Caki2 (cell line): ENCODE measurements around the gene ENTPD6. TPM values are rescaled to one million over a fixed set of nuclear protein-coding genes. Genes with fewer than 3 reads are reported as not detected.
A peak's percentile ranks its signal among the peaks of the same experiment; 100 is the strongest.
"Not testable (repeated sequence)": the region's sequence is repeated elsewhere in the genome, so short reads cannot be mapped to it uniquely, and the experiment has no call there.

ENCODE experiments used
- DNase-seq: peaks from one replicate; pipeline ENCODE4 v3.0.0-alpha.2; 2015; ENCODE audit warnings: low read depth
- in situ Hi-C: cut with HindIII; loops from 2 replicates; pipeline ENCODE4 v1.10.0; 2016; ENCODE audit warnings: low sequenced_read_pairs, low pct_unique_long_range_greater_than_20kb, mixed read lengths
- total RNA-seq: library from RNA; depleted of rRNA; stranded (reverse); fragments of >200 nt; shearing (Covaris generic); gene quantifications from 2 replicates; pipeline ENCODE4 v1.2.3, GENCODE V29; 2014; ENCODE audit warnings: low replicate concordance; rRNA removed

The ENTPD6 gene
- total RNA-seq: 88.4 and 122 TPM in 2 replicates

DNA sequence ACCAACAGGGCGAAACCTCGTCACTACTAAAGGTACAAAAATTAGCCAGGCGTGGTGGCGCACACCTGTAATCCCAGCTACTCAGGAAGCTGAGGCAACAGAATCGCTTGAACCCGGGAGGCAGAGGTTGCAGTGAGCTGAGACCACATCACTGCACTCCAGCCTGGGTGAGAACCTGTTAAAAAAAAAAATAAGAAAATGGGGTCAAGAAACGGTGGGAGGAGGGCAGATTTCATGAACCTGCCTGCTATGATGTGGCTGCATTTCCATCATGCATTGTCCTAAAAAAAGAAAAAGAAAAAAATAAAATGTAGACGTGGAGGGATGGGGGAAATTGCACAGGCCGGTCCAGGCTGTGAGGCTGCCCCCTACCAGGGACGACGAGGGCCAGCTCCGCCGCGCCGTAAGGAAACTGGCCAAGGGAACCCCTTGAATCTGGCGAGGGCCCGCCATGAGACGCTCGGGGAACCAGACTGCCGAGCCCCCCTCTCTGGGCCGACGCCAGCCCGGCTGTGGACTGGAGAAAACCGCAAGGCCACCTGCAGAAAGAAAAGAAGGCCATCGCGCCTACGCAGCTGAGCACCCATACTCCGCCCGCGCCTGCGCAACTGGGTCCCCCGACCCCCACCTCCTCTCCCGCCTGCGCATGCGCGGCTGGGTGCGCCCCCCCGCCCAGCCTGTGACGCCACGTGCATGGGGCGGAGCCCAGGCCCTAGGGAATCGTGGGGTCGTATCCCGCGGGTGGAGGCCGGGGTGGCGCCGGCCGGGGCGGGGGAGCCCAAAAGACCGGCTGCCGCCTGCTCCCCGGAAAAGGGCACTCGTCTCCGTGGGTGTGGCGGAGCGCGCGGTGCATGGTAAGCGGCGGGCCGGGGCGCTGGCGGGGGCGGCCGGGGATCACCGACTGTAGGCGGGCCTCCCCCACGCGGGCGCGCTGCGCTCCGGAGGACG lies at the start of gene ENTPD6:
Gene ENTPD6, plus strand, starts transcription at position 699 of the 948 bp plus-strand sequence. CDS start 10,825 bp downstream, outside the sequence.
- in situ Hi-C loops: no loop called here

DNA sequence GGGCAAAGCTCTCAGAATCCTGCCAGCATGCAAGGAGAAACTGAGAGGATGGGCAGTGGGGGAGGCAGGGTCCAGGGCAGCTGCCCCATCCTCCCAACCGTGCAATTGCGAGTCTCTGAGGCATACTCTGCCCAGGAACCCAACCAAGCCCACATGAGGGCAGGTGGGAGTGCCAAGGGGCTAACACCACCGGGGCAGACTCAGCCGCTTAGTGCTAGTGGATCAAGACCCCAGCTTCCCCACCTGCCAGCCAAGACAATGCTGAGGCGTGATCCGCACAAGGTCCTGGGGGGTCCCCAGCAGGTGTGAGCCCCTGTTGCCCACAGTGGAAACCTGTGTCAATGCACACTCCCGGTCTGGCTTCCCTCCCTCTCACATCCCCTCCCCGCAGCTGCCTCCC lies 48.5 kb upstream of the ENTPD6 start:
- in situ Hi-C loops: no loop called here

More for the DNA sequence above, at the start of gene ENTPD6:
- peak; percentile 82 for DNase-seq

DNA sequence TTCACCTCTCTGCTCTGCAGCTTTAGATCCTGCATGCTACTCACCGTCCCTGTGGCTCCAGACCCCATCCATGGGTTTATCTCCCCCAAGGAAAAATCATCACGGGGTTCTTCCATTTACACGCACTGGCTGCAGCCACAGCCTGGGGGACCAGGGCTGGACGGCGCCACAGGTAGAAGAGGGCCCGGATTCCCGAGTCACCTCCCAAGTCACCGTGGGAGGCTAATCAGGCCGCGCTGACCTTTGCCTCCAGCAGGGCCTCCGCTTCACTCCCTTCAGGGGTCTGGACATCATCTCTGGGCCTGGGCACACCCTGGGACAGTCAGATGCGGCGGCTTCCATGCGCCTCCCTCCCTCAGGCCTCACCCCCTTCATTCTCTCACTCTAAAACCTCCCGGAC lies 47.8 kb upstream of the ENTPD6 start:
- DNase-seq: no peak
- in situ Hi-C loops: no loop called here

More for the DNA sequence above, 48.5 kb upstream of the ENTPD6 start:
- no peak for DNase-seq

DNA sequence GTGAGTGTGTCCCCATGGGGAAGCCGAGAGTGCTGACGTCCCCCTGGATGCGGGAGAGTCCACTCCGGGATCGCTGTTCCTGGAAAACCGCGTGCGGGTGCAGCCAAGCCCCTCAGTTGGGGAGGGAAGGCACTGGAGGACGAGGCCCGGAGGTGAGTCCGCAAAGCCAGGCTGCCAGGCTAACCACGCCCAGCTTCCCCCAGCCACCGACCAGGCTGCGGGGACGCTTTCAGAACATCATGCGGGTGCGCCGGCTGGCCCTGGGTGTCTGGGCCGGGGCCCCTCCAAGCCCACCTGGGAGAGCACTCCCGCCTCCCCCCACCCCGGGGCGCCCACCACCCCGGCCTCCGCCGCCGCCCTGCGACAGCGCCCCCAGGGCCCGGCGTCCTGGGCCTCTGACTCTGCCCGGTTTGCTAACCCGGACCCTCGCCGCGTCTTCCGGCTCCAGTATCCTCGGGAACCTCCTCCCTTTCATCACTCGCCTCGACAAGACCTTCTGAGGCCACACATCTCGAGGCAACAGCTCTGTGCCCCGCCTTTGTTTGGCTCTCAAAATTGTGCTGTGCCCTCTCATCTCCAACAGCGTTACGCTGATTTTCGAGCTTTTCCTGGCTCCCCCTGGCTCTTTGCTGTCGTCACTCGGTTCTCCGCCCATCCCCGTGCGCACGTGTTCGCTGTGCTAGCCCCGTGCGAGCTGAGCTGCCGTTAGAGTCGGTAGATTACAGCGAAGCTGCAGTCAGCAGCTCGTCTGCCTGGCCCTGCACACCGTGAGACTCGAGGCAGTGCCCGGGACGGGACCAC lies 47.1 kb upstream of the ENTPD6 start:
- no peak for DNase-seq

DNA sequence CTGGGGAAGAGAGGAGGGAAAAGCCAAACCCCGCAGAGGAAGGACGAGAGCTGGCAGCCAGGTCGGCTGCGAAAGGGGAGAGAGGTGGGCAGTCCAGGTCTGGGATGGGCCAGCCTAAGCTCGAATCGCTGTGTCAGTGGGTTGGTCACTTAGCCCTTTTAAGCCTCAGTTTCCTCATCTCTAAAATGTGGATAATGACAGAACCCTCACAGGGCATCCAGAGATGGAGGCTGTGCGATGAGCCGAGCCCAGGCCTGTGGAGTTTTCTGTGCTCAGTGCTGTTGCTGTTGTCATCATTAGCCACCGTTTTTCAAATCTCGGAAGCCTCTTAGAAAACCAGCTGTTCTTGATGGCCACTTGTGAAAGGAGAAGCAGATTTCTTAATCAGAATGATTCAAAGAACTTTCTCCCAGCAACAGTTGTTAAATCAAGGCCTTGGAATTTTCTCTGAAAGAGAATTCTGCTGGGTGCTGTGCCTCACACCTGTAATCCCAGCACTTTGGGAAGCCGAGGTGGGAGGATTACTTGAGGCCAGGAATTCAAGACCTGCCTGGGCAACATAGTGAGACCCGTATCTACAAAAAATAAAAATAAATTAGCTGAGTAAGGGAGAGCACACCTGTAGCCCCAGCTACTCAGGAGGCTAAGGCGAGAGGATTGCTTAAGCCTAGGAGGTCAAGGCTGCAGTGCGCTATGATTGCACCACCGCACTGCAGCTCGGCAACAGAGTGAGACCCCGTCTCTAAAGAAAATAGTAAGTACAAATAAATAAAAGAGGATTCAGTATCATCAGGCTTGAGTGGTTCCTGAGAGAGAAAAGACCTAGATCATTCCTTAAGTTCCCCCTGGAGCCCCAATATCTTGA lies 46.3 kb upstream of the ENTPD6 start:
- in situ Hi-C loops: no loop called here

More for the DNA sequence above, 47.1 kb upstream of the ENTPD6 start:
- in situ Hi-C loops: no loop called here

DNA sequence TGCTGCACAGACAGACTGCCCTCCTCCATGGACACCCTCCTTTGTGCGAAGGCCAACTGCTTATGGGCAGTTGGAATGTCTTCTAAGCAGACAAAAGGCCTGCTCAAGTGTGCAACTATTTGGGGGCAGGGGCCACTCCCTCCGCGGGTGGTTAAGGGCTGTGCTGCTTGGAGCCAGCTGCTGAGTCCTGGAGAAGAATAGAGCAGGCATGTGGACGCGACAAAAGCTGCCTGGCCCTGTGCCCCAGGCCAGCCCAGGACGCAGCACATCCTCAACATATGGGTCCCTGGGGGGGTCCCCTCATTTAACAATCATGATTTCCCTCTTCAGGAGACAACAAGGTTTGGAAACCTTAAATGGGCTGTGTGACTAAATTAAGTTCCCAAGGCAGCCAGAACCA lies 45.5 kb upstream of the ENTPD6 start:
- in situ Hi-C loops: no loop called here

More for the DNA sequence above, 46.3 kb upstream of the ENTPD6 start:
- no peak for DNase-seq

DNA sequence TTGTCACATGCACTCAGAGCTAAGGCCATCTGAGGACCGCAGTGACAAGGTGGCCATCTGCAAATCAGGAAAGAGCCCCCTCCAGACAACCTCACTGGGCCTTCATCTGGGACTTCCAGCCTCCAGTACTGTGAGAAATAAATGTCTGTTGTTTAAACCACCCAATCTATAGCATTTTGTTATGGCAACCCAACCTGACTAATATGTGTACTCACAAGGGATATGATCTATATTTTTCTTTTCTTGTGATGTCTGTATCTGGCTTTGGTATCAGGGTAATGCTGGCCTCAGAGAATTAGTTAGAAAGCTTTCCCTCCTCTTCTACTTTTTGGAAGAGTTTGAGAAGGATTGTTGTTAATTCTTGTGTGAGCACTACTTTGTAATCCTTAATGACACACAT lies 37.5 kb upstream of the ENTPD6 start:
- in situ Hi-C loops: no loop called here
- DNase-seq: no peak

More for the DNA sequence above, 45.5 kb upstream of the ENTPD6 start:
- no peak for DNase-seq

GRCh38 chr20:25160467-25160866 lies 35.0 kb upstream of the ENTPD6 start:
- DNase-seq: no peak
- in situ Hi-C loops: no loop called here

GRCh38 chr20:25160897-25161296 lies 34.6 kb upstream of the ENTPD6 start:
- in situ Hi-C loops: no loop called here
- DNase-seq: no peak

DNA sequence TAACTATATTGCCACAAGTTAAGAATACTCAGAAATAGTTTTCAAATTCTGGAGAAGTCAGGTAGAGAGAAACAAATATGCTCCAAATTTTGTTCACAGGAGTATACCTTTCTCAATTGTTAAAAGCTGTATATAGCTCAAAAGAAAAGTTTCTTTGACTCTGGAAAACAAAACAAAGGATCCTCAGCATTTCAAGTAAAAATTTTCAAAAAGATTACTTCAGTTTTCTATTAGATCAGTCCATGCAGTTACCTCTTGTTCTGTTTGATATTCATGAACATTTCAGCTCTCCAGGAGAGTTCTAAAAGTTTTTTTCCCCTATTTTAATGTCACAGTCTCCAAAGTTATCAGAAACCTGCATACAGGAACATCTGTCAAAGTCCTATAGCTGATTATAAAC lies 30.4 kb upstream of the ENTPD6 start:
- DNase-seq: no peak
- in situ Hi-C loops: no loop called here

DNA sequence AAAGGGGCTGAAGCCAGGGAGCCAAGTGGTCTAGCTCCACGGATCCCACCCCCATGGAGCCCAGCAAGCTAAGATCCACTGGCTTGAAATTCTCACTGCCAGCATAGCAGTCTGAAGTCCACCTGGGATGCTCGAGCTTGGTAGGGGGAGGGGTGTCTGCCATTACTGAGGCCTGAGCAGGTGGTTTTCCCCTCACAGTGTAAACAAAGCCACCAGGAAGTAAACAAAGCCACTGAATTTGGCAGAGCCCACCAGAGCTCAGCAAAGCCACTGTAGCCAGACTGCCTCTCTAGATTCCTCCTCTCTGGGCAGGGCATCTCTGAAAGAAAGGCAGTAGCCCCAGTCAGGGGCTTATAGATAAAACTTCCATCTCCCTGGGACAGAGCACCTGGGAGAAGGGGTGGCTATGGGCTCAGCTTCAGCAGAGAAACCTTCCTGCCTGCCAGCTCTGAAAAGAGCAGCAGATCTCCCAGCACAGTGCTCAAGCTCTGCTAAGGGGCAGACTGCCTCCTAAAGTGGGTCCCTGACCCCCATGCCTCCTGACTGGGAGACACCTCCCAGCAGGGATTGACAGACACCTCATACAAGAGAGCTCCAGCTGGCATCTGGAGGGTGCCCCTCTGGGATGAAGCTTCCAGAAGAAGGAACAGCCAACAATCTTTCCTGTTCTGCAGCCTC lies 29.3 kb upstream of the ENTPD6 start:
- in situ Hi-C loops, DNase-seq: not testable (repeated sequence)

DNA sequence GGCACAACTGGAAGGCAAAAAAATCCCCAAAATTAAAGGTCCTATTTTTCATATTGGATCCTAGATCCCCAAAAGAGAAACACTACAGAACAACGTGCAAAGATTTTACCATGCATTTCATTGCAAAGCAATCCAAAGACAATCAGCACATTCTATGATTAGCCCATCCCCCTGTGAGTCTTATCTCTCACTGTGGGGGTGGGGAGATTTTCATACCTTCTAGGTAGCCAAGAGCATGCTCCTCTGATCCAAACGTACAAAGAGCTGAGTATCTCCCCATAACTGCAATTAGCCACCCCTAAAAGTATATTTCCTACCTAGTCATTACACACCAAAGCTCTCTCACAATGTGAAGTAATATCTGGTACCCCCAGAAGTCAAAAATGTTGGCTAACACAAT lies 22.2 kb upstream of the ENTPD6 start:
- DNase-seq: no peak
- in situ Hi-C loops: no loop called here

DNA sequence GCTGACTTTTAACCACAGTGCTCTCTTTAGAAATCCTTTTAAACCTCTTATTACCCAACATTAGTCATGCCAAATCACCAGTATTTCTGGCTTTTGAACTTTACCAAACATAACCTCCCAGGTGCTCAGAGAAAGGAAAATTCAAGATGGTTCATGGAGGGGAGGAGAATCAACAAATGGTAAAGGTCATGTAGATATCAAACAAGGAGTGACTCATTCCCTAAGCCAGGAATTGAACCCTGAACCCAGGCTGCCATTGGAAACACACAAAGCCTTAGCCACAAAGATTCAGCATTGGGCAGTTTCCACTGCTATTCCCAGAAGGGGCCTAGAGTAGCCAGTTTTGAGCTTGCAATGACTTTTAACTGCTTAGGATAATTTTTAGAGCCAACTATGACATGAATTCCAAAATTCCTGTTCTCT lies 21.6 kb upstream of the ENTPD6 start:
- in situ Hi-C loops: no loop called here
- no peak for DNase-seq

DNA sequence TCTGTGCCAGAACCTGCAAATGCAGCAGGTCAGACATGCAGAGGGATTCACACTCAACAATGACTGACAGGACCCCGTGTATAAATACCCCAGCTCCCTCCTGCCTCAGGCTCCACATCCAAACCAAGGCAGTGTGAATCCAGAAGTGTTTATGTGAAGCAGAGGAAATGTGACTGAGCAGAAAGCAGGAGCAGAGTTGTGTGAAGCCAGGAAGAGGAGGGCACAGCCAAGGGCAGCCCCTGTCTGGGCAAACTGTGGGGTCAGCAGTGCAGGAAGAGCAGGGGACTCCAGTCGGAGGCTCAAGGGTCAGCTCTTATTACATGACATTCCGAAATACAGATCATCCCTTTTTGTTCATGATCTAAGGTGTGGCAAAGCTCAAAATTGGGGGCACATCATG lies 19.3 kb upstream of the ENTPD6 start:
- DNase-seq: no peak
- in situ Hi-C loops: no loop called here

DNA sequence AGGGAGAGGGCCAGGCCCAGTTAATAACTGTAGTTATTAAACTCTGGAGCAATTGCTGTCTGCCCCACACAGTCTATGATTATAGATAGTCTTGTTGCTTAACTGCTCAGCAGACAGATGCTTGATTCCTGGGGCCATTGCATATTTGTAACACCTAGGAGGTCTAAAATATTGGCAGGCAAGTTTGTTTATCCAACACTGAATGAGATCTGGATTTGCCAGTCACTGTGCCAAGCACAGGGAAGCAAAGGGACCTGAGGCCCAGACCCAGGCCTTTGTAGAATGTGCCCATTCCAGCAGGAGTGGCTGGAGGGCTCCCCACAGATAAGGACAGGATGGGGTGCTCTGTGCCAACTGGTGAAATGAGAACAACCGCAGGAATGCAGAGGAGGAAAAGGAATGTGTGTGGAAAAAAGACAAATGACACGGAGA lies 17.6 kb upstream of the ENTPD6 start:
- DNase-seq: no peak
- in situ Hi-C loops: no loop called here

GRCh38 chr20:25178563-25179438 lies 16.7 kb upstream of the ENTPD6 start:
- DNase-seq: peak; percentile 82
- in situ Hi-C loops: no loop called here
